GM11168 (cell line): Measurements from ENCODE around the gene SLCO4A1.

Experiments
- in situ Hi-C: fragments of 300-500 bp; cut with MboI; formaldehyde crosslinking; loops from one replicate; pipeline ENCODE4 v1.12.0; 2022; ENCODE audit warnings: low sequenced_read_pairs; ENCODE audit not compliant: unreplicated experiment

SLCO4A1 gene

GRCh38 chr20:62642051-62642665 lies at the start of gene SLCO4A1:
SLCO4A1 (plus strand) TSS chr20:62642503; CDS start chr20:62656455, 13,952 bp downstream.
- in situ Hi-C loops: no loop called here

DNA sequence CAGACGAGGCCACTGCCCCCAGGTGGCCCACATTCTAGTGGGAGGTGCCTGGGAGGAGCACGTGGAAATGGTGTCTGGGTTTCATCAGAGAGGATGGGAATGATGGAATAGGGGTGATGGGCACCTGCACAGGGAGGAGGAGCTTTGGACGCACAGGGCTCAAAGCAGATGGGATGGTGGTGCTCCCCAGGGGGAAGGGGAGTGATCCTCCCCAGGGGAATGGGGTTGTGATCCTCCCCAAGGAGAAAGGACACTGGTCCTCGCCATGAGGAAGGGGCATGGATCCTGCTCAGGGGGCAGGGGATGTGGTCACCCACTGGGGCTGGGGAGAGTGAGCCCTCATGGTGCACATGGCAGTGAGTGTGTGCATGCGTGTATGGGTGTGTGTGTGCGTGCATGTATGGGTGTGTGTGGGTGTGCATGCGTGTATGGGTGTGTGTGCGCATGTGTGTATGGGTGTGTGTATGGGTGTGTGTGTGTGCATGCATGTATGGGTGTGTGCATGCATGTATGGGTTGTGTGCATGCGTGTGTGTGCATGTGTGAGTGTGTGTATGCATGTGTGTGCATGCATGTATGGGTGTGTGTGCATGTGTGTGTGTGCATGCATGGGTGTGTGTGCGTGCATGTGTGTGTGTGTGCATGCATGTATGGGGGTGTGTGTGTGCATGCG lies 49.7 kb upstream of the SLCO4A1 start:
- in situ Hi-C loops: no loop called here

- in situ Hi-C loops: no loop called here
Observed at GRCh38 chr20:62593616-62594015, 48.7 kb upstream of the SLCO4A1 start.

DNA sequence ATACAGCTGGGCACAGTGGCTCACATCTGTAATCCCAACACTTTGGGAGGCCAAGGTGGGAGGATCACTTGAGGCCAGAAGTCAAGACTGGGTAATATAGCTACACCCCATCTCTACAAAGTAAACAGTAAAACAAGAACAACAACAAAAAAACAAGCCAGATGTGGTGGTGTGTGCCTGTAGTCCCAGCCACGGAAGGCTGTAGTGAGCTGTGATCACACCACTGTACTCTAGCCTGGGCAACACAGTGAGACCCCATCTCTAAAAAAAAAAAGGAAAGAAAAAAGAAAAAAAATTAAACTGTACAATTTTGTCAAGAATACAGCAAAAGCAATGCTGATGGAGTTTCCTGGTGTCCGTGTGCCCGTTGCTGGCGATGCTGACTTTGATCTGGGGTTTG lies 47.2 kb upstream of the SLCO4A1 start:
- in situ Hi-C loops: no loop called here

DNA sequence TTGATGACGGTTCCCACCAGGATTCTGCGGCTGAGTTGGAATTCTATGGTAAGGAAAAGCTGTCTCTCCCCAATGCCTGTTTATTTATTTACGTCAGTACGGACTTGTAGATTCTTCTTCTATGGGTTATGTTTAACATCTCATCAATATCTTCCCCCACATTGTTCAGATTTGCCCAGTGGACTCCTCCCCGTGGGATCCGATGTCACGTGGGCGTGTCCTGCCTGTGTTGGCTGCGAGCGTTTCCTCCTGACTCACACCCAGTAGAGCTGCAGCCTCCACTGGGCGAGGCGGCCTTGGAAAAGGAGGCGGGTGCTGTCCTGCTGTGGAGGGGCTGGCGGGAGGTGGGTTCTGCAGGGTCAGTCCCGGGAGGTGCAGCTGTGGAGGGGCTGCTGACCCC lies 46.8 kb upstream of the SLCO4A1 start:
- in situ Hi-C loops: no loop called here

- in situ Hi-C loops: no loop called here
Observed at GRCh38 chr20:62596486-62596885, 45.8 kb upstream of the SLCO4A1 start.

GRCh38 chr20:62596921-62597320 lies 45.4 kb upstream of the SLCO4A1 start:
- in situ Hi-C loops: no loop called here

DNA sequence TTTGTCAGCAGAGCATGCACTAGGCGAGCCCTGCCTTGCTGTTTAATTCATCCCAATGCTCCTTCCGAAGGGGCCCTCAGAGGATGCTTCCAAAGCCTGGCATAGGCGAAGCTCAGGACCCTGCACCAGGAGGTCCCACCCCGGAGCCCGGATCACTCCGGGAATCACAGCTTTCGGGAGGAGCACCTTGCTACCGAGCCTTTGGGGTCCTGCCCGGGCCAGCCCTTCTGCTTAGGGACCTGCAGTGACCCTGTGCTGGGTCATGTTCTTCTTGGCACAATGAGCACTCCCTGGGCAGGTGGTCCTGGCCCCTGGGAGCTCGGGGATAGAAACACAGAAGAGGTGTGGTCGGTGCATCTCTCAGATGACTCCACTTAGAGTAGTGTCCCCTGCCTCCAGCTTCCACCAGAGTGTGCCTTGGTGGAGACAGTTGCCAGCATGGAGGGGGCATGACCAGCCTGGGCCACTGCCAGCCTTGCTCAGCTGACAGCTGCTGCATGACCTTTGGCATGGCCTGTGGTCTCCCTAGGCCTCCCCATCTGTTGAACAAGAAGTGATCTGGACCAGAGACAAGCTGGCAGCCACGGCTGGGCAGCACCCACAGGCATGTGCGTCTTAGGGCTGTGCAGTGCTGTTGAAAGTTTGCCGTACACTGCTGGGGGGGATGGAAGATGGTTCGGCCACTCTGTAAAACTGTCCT lies 44.7 kb upstream of the SLCO4A1 start:
- in situ Hi-C loops: no loop called here

DNA sequence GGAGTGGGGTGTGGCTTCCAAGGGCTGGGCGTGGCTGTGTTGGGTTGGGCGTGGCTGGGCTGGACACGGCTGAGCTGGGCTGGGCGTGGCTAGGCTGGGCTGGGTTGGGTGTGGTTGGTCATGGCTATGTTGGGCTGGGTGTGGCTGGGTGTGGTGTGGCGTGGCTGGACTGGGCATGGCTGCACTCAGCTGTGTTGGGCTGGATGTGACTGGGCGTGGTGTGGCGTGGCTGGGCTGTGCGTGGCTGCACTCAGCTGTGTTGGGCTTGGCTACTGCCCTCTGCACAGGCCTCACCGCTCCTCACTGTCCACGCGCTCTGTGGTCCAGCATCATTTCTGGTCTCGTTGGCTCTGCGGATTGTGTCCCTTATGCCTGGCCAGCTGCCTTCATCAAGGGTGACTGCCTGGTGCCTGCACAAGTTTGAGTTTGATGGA lies 43.5 kb upstream of the SLCO4A1 start:
- in situ Hi-C loops: no loop called here

DNA sequence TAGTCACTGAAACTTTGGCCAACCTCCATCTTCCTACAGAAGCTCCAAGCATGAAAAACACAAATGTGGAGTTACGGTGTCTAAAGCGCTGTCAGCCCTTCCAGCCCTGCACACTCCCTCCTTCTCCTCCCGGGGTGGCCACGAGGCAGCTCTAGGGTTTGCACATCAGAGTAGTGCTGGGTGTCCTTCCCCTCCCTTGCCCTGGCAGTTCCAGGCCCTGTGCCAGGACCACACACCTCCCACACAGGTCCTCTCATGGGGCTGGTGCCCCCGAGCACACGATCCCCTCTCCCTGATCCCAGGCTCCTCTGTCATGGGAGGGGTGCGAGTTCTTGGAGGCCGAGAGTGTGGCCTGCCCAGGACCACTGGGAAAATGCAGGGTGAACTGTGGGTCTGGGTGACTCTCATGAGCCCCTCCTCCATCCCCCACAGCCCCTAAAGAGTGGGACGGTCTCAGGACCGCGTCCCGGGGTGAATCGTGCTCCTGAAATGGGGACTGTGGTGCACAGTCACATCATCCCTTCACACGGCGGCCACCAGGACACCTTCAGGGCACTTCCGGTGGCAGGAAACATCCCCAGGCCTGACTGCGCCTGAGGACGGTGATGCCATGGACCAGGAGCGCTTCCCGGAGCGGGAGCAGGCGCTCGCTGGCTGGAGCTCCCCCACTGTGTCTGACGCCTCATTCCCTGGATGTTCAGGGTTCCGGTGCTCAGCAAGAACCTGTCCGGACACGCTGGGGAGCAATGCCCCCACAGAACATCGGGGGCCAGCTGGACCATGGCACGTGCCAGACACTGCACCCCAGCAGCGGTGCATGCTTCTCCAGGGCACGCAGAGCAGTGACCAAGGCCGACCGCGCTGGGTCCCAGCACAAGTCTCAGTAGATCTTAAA lies 42.8 kb upstream of the SLCO4A1 start:
- in situ Hi-C loops: no loop called here

- in situ Hi-C loops: no loop called here
Observed at GRCh38 chr20:62601172-62601571, 41.1 kb upstream of the SLCO4A1 start.

DNA sequence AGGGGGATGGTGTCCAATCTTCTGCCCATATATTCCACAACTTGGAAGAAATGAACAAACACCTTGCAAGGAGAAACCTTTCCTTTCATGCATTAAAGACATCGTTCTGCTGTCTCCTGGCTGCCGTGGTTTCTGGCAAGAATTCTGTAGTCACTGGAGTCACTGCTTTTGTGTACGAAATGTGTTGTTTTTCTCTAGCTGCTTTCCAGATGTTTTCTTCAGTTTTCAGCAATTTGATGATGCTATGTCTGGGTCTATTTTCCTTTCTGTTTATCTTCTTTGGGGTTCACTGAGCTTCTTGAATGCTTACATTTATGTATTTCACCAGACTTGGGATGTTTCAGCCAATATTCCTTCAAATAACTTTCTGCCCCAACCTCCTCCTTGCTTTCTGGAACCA lies 40.6 kb upstream of the SLCO4A1 start:
- in situ Hi-C loops: no loop called here

GRCh38 chr20:62602550-62602949 lies 39.8 kb upstream of the SLCO4A1 start:
- in situ Hi-C loops: no loop called here

DNA sequence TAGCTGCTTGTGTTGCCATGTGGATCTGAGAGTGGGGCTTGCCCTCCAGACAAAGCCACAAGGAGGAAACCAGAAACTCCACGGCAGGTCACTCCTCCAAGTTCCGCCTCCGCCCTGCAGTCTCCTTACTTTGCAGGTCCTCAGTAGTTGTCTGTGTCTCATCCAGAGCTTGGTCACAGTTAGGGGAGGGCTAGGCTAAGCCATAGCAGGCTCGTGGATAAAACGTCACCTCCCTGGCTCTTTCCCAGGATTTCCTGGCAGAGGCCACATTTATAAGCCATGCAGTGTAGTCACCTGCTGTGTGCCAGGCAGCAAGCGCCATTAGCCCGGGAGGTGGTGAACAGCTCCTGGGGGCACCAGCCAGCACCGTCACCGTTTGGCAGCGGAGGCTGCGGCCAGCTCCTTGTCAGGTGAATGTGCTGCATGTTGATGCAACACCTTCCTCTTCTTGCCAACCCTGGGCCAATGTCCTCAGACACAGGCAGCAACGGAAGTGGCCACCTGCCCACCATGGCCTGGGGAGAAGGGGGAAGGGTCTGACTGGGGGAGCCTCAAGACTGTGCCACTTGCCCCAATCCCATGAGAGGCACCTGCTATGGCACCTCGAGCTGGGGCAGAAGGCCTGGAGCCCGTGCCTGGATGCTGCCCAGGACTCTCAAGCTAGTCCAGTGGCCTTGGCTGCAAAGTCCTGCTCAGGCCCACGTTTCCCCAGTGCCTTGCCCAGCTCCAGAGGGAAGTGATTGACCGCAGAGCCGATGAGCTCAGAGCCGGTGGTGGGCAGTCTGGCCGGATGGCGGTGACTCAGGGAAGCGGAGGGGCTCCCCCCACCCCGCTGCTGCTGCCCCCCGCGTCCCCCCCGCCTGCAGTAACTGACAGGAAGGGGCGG lies 39.0 kb upstream of the SLCO4A1 start:
- in situ Hi-C loops: no loop called here

GRCh38 chr20:62603907-62604785 lies 38.2 kb upstream of the SLCO4A1 start:
- in situ Hi-C loops: no loop called here

DNA sequence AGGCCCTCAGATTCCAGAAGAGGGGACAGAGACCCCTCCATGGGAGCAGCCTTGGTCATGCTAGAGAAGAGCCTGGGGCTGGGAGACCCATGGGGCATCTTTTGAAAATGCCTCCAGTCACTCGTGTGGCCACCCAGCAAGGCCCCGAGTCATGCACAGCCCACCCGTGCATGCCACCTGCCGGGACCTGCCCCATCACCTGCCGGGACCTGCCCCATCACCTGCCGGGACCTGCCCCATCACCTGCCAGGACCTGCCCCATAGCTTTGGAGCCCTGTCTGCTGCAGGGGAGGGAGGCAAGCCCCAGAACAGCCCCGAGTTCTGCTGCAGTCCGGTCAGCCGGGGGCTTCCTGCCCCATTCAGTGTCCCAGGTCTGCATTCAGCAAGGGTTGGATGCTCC lies 37.5 kb upstream of the SLCO4A1 start:
- in situ Hi-C loops: no loop called here

DNA sequence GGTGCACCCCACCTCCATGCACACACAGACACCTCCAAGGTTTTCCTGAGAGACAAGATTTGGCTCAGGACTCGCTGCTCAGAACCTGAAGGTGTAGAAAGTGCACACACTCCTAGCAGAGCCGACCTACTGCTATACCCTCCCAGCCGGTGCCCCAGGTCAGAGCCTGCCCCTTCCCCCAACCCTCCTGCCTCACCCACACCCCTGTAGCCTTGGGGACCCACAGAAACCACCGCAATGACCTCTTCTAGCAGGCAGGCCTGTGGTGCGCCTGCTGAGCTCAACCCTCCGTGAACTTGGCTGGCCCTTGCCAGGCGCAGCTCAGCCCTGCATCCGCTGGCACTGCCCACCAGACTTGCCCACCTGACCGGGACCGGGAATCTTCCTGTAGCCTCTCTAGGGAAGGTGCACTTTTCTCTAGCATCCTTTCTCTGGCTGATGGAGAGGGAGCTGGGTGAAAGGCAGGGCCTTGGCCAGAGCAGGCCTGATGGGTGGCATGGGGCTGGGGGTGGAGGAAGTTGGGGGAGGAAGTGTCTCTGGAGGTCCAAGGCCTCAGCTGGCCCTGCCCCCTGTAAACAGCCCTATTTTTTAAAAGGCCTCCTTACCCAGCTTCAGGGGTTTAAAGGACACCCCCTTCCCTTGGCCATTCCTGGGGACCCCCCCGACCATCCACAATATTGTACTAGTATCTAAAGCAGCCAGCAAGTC lies 36.9 kb upstream of the SLCO4A1 start:
- in situ Hi-C loops: no loop called here

DNA sequence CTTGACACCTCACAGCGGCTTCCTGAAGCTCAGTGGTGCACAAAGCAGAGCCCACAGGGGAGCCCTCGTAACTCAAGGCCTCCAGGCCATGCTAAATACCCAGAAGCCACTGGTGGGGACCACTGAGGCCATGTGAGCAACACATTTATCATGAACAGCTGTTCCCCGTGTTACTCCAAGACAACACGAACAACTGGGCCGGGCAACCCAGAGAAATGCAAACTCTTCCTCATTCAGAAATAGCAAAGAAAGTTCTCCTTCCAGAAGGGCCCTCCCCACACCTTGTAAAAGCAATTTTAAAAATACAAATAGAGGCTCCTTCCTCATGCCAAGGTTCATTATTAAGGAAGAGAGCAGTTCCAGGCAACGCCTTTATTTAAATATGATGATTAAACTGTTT lies 36.3 kb upstream of the SLCO4A1 start:
- in situ Hi-C loops: no loop called here
